Hematopoietic multipotent progenitor cell treated with erythropoietin and hydrocortisone succinate and interleukin-3 and kit ligand, for 6 days (in vitro differentiated cells): ENCODE measurements around the gene DEPDC7.
A peak's percentile ranks its signal among the peaks of the same experiment; 100 is the strongest.
"Not testable (repeated sequence)": the region's sequence is repeated elsewhere in the genome, so short reads cannot be mapped to it uniquely, and the experiment has no call there.

ENCODE experiments used
- DNase-seq: peaks from one replicate; pipeline ENCODE4 v3.0.0-alpha.2; 2015

DEPDC7 gene

DNA sequence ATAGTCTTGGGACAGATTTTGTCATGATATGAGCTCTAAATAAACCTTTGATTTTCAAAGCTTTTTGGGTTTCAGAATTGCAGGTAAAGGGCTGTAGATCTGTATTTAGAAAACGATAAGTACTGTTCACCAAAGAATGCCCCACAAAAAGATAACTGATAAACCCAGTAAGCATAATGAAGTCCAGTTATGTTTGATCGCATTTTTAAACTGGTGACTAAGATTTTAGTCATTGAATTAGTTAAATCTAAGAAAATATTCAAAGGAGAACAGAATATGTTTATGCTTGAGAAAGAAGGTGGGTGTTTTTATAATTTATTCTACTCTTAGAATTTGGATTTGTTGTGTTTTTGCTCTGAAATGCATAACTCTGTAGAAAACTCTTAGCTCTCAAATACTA lies 11.6 kb downstream of the DEPDC7 start:
- DNase-seq: no peak

DNA sequence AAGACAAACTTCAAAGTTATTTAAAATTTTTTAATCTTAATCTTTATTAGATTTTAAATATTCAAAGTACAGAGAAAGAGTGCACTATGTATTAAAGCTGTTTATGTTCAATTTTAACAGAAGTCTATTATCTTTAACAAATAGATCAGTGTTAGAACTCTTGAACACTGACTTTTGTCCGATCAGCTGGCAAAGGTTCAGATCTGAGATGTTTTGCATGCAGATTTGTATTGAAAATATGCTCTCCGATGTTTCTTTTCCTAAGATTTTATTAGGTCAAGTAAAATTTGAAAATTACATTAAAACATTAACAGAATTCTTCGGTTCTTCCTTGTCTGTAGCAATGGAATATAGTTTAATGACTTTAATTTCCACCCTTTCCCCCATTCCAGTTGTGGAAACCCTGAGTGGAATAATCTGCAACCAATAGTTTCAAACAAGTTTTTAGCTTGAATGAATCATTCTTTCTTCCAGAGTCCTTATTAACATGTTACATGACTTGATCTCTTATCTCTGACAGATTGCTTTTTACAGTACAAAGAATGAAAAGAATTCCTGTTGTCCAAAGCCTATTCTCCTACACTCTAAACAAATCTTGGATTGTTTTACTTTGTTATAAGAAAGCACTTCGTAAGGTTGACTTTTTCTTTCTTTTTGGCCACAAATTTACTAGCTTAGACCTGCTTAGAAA lies 12.3 kb downstream of the DEPDC7 start:
- no peak for DNase-seq

DNA sequence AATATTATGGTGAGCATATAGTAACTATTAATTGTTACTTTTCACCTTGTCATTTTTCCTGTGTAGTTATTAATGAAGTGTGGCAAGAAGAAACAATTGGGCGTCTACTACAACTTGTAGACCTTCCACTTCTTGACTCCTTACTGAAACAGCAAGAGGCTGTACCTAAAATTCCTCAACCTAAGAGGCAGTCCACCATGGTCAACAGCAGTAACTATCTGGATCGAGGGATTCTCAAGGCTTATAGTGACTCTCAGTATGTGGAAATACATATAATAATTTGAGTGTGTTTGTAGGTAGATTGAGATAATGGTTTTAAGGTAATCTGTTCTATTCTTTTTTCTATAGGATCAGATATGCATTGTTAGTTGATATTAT lies 12.8 kb downstream of the DEPDC7 start:
- DNase-seq: no peak

DNA sequence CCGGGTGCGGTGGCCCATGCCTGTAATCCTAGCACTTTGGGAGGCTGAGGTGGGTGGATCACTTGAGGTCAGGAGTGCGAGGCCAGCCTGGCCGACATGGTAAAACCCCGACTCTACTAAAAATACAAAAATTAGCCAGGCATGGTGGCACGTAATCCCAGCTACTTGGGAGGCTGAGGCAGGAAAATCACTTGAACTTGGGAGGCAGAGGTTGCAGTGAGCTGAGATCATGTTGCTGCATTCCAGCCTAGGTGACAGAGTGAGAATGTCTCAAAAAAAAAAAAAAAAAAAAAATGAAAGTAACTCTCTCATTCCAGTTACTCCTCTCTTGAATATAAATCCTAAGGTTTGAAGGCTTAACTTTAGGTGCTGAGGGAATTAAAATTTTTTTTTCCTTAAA lies 13.5 kb downstream of the DEPDC7 start:
- DNase-seq: not testable (repeated sequence)

DNA sequence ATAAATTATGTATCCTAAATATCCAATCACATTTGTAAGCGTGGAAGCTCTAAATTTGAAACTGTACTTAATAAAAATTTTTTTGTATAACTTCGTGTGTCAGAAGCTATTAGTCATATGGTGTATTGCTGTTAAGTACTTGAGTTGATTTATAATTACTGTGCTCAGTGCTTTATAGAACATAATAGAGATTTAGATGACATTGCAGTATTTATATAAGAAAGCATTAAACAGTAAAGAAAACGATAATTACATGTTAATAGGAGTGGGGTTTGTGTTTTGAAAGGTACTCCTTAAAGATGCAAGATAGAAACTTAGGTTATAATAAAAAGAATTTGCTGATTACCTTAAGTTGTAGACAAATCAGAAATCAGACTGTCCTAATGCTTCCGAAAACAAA lies 17.8 kb downstream of the DEPDC7 start:
- DNase-seq: no peak

DNA sequence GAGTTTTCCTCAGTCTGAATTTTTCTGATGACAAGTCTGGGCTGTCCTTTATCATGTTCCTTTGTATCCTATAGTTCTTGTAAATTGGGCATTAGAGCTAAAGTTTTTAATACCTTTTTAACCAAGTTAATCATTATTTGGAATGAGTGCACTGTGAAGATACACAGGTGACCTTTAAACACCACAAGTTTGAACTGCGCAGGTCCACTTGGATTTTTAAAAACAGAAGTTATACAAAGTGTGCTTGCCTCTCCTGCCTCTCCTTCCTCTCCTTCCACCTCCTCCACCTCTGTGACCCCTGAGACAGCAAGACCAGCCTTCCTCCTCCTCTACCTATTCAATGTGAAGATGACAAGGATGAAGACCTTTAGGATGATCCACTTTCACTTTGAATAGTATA lies 19.3 kb downstream of the DEPDC7 start:
- DNase-seq: no peak

DNA sequence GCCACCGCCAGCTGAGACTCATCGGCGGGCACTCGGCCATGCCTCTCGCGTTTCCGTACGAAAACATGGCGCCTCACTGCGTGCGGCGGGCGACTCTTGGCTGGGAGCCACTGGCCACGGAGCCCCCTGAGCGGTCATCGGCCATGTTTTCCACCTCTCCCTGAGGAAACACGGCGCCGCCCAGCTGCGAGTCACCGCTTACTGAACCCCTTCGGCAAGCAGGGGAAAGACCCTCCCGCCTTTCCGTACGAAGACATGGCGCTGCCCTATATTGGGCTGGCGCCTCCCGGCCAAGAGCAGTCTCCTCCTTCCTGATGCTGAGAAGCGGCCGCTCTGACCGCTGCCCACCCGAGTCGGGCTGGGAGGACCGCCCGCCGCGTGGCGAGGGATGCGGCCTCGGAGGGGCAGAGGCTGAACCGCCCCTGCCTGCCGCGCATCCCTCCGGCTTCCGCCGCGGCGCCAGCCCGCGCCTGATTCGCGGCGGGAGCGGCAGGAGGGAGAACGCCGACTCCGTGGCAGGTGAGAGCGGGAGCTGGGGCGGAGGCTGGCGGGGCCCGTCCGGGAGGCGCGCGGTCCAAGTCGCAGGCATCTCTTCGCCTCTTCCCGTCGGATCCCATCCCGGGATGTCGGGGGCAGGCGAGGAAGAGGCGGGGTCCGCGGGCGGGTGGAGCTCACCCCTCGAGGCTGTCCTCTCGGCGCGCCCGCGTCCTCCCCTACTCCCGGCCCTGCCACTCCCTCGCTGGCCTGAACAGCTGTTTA lies 23.8 kb downstream of the DEPDC7 start, which contains the start of gene TCP11L1:
TSS of gene TCP11L1 (plus strand) at position 299 of the 759 bp plus-strand sequence. CDS start 4,202 bp downstream, outside the sequence.
- DNase-seq: peak; percentile 94

DNA sequence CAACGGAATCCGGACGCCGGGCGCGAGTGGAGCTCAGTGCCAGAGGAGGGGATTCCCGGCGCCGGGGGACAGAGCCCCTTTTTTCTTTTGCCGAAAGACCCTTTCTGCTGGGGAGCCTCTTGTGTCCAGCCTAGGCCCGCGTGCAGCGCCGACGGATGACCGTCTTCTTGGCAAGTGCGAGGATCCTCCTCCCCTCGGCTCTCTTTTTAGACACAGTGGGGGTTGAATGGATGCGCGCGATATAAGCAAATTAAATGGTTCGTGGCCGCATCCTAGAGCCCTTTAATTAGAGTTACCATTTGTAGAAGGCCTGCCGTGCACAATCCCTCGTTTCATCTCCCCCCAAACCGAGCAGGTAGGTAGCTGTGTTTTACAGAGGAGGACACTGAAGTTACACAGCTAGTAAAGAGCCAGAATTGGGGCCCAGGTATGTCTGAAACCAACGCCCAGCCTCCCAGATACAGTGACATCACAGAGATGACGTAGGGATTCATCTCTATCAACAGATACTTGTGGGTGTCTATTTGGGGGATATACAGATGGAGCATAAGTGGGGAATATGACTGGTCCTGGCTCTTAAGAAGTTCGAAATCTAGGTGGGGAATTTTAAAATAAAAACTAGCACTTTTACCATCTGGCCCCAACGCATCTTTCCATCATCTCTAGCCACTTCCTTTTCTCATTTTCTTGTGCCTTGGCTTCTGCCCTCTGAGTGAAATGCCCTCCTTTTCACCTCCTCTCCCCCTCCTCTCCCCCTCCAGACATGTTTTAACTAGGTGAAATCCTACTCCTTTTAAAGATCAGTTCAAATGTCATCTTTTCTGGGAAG lies 24.6 kb downstream of the DEPDC7 start:
- peak; percentile 24 for DNase-seq

DNA sequence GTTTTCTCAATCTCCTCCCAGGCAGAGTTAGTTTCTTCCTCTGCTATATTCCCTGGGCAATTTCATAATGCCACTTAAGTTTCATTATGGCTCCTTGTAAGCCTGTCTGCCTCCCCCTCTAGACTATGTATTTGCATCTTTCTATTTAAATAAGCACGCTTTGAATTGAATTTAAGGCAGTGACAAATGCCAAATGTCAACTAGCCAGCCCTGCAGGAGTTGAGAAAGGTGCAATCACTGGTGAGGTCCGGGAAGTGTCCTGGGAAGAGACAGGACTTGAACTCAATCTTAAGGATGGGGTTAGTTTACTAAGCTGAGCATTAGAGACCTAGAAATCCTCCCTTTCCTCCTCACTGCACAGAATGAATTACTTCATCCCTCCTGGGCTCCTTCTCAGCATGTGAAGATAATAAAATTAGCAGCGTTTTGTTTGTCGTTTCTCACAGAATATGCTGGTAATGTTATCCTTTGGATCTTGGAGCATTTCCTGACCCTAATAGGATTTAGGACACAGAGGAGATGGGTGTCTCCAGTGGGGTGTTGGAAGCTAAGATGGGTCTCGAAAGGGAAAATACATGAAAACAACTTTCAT lies 25.3 kb downstream of the DEPDC7 start:
- no peak for DNase-seq

DNA sequence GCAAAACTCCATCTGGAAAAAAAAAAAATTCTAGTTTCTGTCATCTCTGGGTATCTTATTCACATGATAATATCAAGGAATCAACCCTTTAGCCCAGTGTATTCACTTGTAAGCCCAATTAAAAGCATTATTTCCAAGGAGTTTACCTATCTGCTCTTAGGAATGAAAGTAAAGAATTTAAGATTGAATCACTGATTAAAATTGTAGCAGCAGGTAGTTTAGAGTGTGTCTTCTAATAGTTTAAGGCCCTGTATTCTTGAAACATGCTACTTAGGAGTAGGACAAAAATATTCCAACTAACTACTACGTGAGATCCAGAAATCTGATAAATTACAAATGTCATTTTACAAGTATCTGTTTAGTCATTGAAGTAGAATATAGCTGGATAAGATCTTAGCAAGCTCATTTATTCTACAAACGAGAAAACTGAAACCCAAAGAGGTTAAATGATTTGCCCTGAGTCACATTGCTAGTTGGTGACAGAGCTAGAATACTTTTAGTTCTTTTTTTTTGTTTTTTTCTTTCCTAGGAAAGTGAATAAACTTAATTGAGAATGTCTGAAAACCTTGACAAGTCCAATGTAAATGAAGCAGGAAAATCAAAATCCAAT lies 27.6 kb downstream of the DEPDC7 start:
- DNase-seq: no peak

DNA sequence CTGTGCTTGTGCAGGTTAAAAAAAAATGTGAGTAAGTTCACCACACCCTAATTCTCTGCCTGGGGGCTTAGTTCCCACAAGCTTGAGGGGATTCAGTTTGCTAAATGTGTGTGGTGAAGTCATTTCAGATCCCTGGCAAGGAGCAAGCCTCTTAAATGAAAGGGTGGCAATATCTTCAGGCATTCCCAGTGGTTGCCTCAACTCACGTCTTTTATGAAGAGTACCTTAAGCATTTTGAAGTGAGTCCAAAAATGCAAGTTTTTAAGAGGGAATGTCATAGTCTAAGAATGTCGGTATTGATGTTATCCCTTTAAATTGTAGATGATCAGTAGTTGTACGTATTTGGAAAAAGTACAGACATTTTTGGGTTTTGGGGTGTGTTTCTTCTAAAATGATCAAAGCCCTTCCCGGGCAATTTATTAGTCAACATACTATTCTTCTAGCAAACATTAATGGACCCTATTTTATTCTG lies 28.6 kb downstream of the DEPDC7 start:
- no peak for DNase-seq

DNA sequence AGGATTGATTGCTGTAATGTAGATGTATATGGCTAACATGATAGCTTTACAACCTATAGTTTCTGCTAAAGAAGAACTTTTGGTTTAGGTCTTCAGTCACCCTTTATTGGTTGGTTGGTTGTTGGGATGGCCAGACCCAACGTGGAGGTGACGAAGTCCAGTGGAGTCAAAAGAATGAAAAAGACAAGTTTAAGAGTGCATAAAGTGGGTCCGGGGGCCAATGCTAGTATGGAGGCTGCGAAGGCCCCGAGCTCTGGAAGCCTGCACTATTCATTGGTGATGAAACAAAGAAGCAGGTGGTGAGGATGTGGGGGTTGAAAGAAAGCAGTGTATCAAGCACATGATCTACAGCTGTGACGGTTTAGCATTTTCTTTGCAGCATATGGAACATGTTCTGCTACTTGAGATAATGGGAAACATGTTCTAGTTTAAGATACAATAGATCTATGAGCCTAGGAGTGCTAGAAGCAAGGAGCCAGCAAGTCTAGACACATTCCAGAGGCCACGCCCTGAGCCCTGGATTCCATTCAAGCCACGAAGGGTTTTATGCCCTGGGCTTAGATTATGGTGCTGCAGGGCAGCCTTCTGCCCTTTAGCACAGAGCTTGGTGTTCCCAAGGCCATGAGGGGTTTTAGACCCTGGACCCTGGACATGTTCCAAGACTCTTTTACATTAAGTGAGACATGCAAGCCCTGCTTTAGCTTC lies 30.0 kb downstream of the DEPDC7 start:
- peak; percentile 40 for DNase-seq

DNA sequence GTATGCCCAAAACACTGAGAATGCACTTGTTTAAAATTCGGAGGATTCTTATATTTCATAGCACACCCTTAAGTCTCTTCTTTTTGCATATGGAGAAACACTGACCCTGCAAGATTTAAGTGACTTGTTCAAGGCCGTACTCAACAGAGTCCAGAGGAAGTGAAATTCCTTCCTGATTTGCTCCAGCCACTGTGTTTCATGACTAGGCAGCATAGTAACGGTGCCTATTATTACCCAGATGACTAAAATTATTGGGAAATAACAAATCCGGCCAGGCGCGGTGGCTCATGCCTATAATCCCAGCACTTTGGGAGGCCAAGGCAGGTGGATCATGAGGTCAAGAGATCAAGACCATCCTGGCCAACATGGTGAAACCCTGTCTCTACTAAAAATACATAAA lies 33.0 kb downstream of the DEPDC7 start:
- DNase-seq: not testable (repeated sequence)

DNA sequence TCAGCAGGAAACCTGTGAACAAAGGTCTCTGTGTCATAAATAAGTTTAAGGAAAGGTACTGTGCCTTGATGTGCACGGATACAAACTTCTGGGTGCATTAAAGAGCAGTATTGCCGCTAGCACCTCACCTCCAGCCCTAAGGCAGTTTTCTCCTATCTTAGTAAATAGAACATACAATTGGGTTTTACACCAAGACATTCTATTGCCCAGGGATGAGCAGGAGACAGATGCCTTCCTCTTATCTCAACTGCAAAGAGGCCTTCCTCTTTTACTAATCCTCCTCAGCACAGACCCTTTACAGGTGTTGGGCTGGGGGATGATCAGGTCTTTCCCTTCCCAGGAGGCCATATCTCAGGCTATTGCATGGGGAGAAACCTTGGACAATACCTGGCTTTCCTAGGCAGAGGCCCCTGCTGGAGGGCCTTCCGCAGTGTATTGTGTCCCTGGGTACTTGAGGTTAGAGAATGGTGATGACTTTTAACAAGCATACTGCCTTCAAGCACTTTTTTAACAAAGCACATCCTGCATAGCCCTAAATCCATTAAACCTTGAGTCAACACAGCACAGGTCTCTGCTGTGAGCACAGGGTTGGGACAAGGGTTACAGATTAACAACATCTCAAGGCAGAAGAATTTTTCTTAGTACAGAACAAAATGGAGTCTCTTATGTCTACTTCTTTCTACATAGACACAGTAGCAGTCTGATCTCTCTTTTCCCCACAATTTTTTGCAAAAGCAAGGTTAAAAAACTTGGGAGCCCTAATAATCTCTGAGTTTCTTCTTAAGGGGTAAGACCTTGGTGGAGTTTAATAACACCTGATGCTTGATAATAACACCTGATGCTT lies 34.1 kb downstream of the DEPDC7 start:
- DNase-seq: not testable (repeated sequence)

DNA sequence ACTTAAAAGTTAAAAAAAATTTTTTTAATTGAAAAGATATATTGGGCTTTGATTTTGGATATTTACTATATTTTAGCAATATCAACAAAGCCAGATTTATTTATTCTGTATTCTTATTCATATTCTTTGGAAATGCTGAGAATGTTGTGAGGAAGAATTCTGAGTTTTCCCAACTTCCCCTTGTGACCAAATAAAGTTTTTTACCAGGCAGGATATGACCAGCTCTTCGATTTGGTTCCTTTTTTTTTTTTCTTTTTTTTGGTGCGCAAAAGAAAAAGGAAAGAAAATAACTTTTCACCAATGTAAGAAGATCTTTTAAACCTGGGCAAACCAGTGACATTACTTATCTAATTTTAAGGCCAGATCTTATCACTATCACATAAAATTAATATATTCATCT lies 36.6 kb downstream of the DEPDC7 start:
- no peak for DNase-seq

DNA sequence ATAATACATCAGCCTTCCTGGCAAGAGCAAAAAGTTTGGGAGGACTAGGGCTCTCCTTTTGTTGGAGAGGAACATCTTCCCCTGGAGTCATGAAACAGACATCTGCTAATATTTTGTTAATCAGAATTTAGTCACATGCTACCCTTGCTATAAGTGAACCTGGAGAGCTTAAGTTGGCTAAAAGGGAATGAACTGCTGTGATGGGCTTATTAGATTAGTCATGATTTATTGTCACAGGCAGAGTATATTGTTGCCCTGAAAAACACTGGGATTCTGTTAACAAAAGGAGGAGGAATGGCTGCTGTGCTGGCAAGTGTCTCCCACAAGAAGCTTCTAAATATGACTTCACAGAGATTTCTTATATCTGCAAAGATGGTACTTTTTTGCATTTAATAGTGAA lies 39.7 kb downstream of the DEPDC7 start:
- DNase-seq: no peak

DNA sequence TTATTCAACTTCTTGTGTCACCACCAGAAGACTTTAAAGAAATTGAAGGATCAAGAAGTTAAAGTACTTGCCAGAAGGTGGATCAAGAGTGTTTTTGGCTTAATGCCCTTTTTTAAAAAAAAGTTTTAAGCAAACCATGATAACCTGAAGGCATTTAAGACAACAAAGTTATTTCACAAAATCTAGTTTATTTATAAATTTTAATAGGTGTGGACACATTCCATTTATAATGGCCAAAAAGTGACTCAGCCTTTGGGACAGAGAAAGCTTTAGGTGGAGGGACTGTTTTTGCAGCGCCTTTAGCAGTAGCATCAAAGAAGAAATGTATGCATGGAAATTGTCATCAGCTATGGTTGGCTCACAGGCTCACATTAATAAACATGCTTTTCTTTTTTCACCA lies 41.6 kb downstream of the DEPDC7 start:
- no peak for DNase-seq

DNA sequence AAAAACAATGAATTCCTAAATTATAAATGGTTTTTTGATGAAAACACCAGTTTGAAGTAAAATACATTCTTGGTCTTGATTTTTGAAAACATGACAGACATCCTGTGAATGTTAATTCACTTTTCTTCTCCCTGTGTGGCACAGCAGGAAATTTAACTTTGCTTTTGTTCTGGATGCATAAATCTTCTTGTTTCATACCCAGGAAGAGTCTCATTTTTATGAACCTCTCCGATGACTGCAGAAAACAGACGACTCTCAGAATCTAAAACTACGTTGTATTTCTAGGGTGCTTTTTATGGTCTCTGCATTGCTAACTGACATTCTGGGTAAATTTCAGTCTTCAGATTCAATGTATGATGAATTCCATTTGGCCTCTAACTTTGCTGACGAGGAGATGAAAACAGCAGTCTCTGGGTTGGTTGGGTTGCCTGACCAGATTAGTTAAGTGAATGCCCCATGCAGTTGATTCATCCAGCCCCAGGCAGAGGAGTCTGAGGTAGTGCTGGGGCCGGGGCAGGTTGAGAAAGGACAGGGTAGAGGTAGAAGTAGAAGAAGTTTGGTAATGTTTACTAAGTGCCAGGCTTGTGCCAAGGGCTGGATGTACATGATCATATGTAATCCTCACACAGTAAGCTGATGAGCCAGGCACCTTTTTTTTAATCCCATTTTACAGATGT lies 43.8 kb downstream of the DEPDC7 start:
- DNase-seq: no peak

DNA sequence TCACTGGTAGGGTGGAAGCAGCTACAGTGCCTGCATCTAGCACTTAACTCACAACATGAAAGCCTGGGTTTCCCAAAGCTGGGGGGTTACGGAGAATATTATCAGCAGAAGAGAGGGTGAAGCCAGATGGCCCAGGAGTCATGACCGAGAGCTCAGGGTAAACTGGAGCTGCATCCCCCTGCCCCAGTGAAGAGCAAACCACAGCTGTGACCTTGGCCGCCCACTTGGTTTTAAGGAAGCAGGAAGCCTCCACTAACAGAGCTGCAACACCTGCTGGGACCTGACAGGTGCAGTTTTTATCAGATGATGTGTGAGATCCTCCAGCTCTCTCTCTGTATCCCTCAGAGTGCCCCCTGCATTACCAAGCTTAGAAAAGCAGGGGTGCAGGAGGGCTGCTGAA lies 44.6 kb downstream of the DEPDC7 start:
- no peak for DNase-seq

DNA sequence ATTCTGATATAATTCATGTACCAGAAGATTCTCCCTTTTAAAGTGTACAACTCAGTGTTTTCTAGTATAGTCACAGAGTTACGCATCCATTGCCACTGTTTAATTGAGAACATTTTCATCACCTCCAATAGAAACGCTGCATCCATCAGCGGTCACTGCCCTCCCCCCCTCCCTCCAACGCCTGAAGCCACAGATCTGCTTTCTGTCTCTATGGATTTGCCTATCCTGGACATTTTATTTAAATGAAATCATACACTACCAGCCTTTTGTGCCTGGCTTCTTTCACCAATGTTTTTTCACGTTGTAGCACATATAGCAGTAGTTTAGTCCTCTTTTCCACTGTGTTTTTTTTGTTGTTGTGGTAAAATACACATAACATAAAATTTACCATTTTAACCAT lies 46.5 kb downstream of the DEPDC7 start:
- no peak for DNase-seq
